Suppressor macrophage treated with lipopolysaccharide for 4 hours (primary cell): ENCODE data around the gene ZNF43.
"Not testable (repeated sequence)": the region's sequence is repeated elsewhere in the genome, so short reads cannot be mapped to it uniquely, and the experiment has no call there.

Experiments
- DNase-seq: peaks from one replicate; pipeline ENCODE4 v3.0.0-alpha.2; 2020

ZNF43 gene

GRCh38 chr19:21835810-21836444 is at the start of gene ZNF43:
TSS of gene ZNF43 (minus strand) at chr19:21836182. CDS start at chr19:21836038, 144 bp downstream.
- peak; percentile 91 for DNase-seq

GRCh38 chr19:21885516-21885915 is 49.5 kb upstream of the ZNF43 start:
- DNase-seq, result not testable (repeated sequence)

- DNase-seq, result not testable (repeated sequence)
Observed at GRCh38 chr19:21884786-21885185, 48.8 kb upstream of the ZNF43 start.

- no peak for DNase-seq
Observed at GRCh38 chr19:21883516-21883915, 47.5 kb upstream of the ZNF43 start.

GRCh38 chr19:21880761-21881160 is 44.8 kb upstream of the ZNF43 start:
- not testable (repeated sequence) for DNase-seq

GRCh38 chr19:21878646-21879045 is 42.7 kb upstream of the ZNF43 start:
- no peak for DNase-seq

- DNase-seq, result no peak
Observed at GRCh38 chr19:21877976-21878375, 42.0 kb upstream of the ZNF43 start.

- not testable (repeated sequence) for DNase-seq
Observed at GRCh38 chr19:21876608-21877007, 40.6 kb upstream of the ZNF43 start.

GRCh38 chr19:21856773-21857514 is 21.0 kb upstream of the ZNF43 start:
- no peak for DNase-seq

- DNase-seq, result peak; percentile 96
Observed at GRCh38 chr19:21851596-21852345, 15.8 kb upstream of the ZNF43 start.

GRCh38 chr19:21850656-21851255 is 14.8 kb upstream of the ZNF43 start:
- DNase-seq, result no peak

GRCh38 chr19:21848706-21849105 is 12.7 kb upstream of the ZNF43 start:
- DNase-seq, result no peak

GRCh38 chr19:21843081-21843480 is 7.1 kb upstream of the ZNF43 start:
- no peak for DNase-seq

GRCh38 chr19:21841488-21842097 is 5.6 kb upstream of the ZNF43 start:
- no peak for DNase-seq

GRCh38 chr19:21841081-21841480 is 5.1 kb upstream of the ZNF43 start:
- DNase-seq, result no peak

GRCh38 chr19:21839976-21840375 is 4.0 kb upstream of the ZNF43 start:
- no peak for DNase-seq

- DNase-seq, result no peak
Observed at GRCh38 chr19:21838646-21839045, 2.7 kb upstream of the ZNF43 start.

- no peak for DNase-seq
Observed at GRCh38 chr19:21835429-21835809, 563 bp downstream of the ZNF43 start.

GRCh38 chr19:21833733-21834132 is 2.2 kb downstream of the ZNF43 start:
- no peak for DNase-seq

- DNase-seq, result no peak
Observed at GRCh38 chr19:21824679-21825078, 11.3 kb downstream of the ZNF43 start.

GRCh38 chr19:21823224-21823623 is 12.8 kb downstream of the ZNF43 start:
- no peak for DNase-seq

GRCh38 chr19:21812448-21812847 is 23.5 kb downstream of the ZNF43 start:
- DNase-seq, result no peak
